IMR-90 (cell line): Measurements from ENCODE around the gene LEPROT. TPM values are rescaled to one million over a fixed set of nuclear protein-coding genes. Genes with fewer than 3 reads are reported as not detected.

Source experiments
- ATAC-seq: fragments of 200-7000 bp; cut with Tn5 transposase; 2 replicates; pipeline ENCODE4 v1.9.1; 2020; ENCODE audit warnings: low read depth, mild to moderate bottlenecking, moderate library complexity
- BruUV-seq: library from RNA; stranded (reverse); fragments of 400-500 nt; replicated peaks from 2 replicates; lab custom pipeline; 2021; lab: Mats Ljungman, UMichigan
- CTCF ChIA-PET: fragments of 300-600 bp; formaldehyde crosslinking; extraction: SDS; loops from one replicate; lab custom pipeline; 2021; ENCODE audit warnings: antibody characterized with exemption; lab: Yijun Ruan, JAX
- POLR2A ChIA-PET: fragments of 300-600 bp; sonication (Branson Sonifier 250); formaldehyde crosslinking; loops from one replicate; lab custom pipeline; 2022; ENCODE audit warnings: antibody characterized with exemption; ENCODE audit not compliant: unreplicated experiment; lab: Charles Lee
- DNase-seq: peaks from one replicate; pipeline ENCODE4 v3.0.0; 2013
- H2AFZ ChIP-seq: replicated peaks from 2 replicates; pipeline ENCODE3; 2013; ENCODE audit warnings: low read length, mild to moderate bottlenecking; ENCODE audit not compliant: poor library complexity
- H2AK5ac ChIP-seq: 2 replicates; pipeline ENCODE4 v1.6.1; 2013; ENCODE audit warnings: low read depth, low read length, inconsistent platforms
- H2AK9ac ChIP-seq: replicated peaks from 2 replicates; pipeline ENCODE3; 2013; ENCODE audit warnings: mild to moderate bottlenecking, low read depth, low read length, moderate library complexity; ENCODE audit not compliant: poor library complexity
- H2BK120ac ChIP-seq: 2 replicates; pipeline ENCODE4 v1.6.1; 2013; ENCODE audit warnings: low read depth, low read length, inconsistent platforms
- H2BK15ac ChIP-seq: 3 replicates; pipeline ENCODE4 v1.6.1; 2013; ENCODE audit warnings: low read depth, low read length, inconsistent platforms
- H2BK20ac ChIP-seq: 2 replicates; pipeline ENCODE4 v1.6.1; 2013; ENCODE audit warnings: low read depth, mild to moderate bottlenecking, inconsistent platforms, low read length, moderate library complexity
- H2BK5ac ChIP-seq: 2 replicates; pipeline ENCODE4 v1.6.1; 2013; ENCODE audit warnings: mild to moderate bottlenecking, low read depth, low read length, inconsistent platforms; ENCODE audit not compliant: poor library complexity, severe bottlenecking
- H3K14ac ChIP-seq: replicated peaks from 2 replicates; pipeline ENCODE4 v1.6.1; 2013; ENCODE audit warnings: low read depth, low read length, inconsistent platforms
- H3K18ac ChIP-seq: 2 replicates; pipeline ENCODE4 v1.6.1; 2013; ENCODE audit warnings: low read depth, low read length, control low read depth
- H3K23ac ChIP-seq: 2 replicates; pipeline ENCODE4 v1.6.1; 2013; ENCODE audit warnings: low read depth, low read length, inconsistent platforms
- H3K27ac ChIP-seq: 2 replicates; pipeline ENCODE4 v1.5.1; 2013; ENCODE audit warnings: mild to moderate bottlenecking, control low read depth, low read length; ENCODE audit not compliant: insufficient read depth
- H3K27me3 ChIP-seq: 2 replicates; pipeline ENCODE4 v1.6.1; 2013; ENCODE audit warnings: low read length; ENCODE audit not compliant: control insufficient read depth, insufficient read depth
- H3K36me3 ChIP-seq: 2 replicates; pipeline ENCODE4 v1.6.1; 2013; ENCODE audit warnings: low read length, mixed read lengths; ENCODE audit not compliant: control insufficient read depth, insufficient read depth
- H3K4ac ChIP-seq: 2 replicates; pipeline ENCODE4 v1.6.1; 2013; ENCODE audit warnings: low read depth, low read length, inconsistent platforms
- H3K4me1 ChIP-seq: 2 replicates; pipeline ENCODE4 v1.6.1; 2013; ENCODE audit warnings: low read length, mixed read lengths; ENCODE audit not compliant: control insufficient read depth, insufficient read depth
- H3K4me2 ChIP-seq: 2 replicates; pipeline ENCODE4 v1.6.1; 2013; ENCODE audit warnings: low read depth, mild to moderate bottlenecking, control low read depth, low read length, moderate library complexity
- H3K4me3 ChIP-seq: 2 replicates; pipeline ENCODE4 v1.5.1; 2013; ENCODE audit warnings: low read depth, mild to moderate bottlenecking, control low read depth, low read length, moderate library complexity; ENCODE audit not compliant: insufficient read depth
- H3K56ac ChIP-seq: 2 replicates; pipeline ENCODE4 v1.6.1; 2013; ENCODE audit warnings: low read length, inconsistent platforms; ENCODE audit not compliant: insufficient read depth; ENCODE audit errors: extremely low read depth
- H3K79me1 ChIP-seq, 2 experiments: 2 replicates each; pipeline ENCODE4 v1.6.1; 2013; ENCODE audit warnings: low read length in 2 of 2, inconsistent platforms in 1 of 2, low read depth in 1 of 2
- H3K9ac ChIP-seq: 2 replicates; pipeline ENCODE4 v1.6.1; 2013; ENCODE audit warnings: low read depth, low read length, control low read depth
- H3K9me1 ChIP-seq: 2 replicates; pipeline ENCODE4 v1.6.1; 2013; ENCODE audit warnings: low read length, inconsistent platforms; ENCODE audit not compliant: insufficient read depth
- H3K9me3 ChIP-seq: 2 replicates; pipeline ENCODE4 v1.6.1; 2013; ENCODE audit warnings: low read length; ENCODE audit not compliant: control insufficient read depth, insufficient read depth
- H4K20me1 ChIP-seq: 2 replicates; pipeline ENCODE4 v1.6.1; 2013; ENCODE audit warnings: low read length, inconsistent platforms; ENCODE audit not compliant: insufficient read depth
- H4K5ac ChIP-seq: 2 replicates; pipeline ENCODE4 v1.6.1; 2013; ENCODE audit warnings: mild to moderate bottlenecking, low read depth, low read length, control low read depth
- H4K8ac ChIP-seq, 2 experiments: 2 replicates each; pipeline ENCODE4 v1.6.1; 2013; ENCODE audit warnings: low read depth in 2 of 2, low read length in 2 of 2, control low read depth in 1 of 2, inconsistent platforms in 1 of 2
- H4K91ac ChIP-seq: 2 replicates; pipeline ENCODE4 v1.6.1; 2013; ENCODE audit warnings: low read depth, low read length, inconsistent platforms; ENCODE audit not compliant: insufficient read depth
- BHLHE40 ChIP-seq: fragments of 150-350 bp; IDR thresholded peaks from 2 replicates; pipeline ENCODE4 v1.6.1; 2016; ENCODE audit warnings: mild to moderate bottlenecking, low read depth, low read length
- CEBPB ChIP-seq: IDR thresholded peaks from 2 replicates; pipeline ENCODE4 v1.6.1; 2012; ENCODE audit warnings: low read depth, low read length, improper control_type of control experiment
- CHD1 ChIP-seq: IDR thresholded peaks from 2 replicates; pipeline ENCODE4 v1.6.1; 2012; ENCODE audit warnings: low read depth, low read length, improper control_type of control experiment
- FOS ChIP-seq: fragments of 150-350 bp; IDR thresholded peaks from 2 replicates; pipeline ENCODE4 v1.6.1; 2016; ENCODE audit warnings: low read depth, low read length
- MAFK ChIP-seq: IDR thresholded peaks from 2 replicates; pipeline ENCODE4 v1.6.1; 2012; ENCODE audit warnings: low read depth, low read length, improper control_type of control experiment
- MAZ ChIP-seq: IDR thresholded peaks from 2 replicates; pipeline ENCODE4 v1.6.1; 2012; ENCODE audit warnings: low read depth, mild to moderate bottlenecking, low read length, improper control_type of control experiment, moderate library complexity, borderline replicate concordance
- MXI1 ChIP-seq: IDR thresholded peaks from 2 replicates; pipeline ENCODE4 v1.6.1; 2012; ENCODE audit warnings: low read depth, mild to moderate bottlenecking, low read length, moderate library complexity, borderline replicate concordance
- NFE2L2 ChIP-seq: fragments of 150-350 bp; IDR thresholded peaks from 2 replicates; pipeline ENCODE4 v1.6.1; 2016; ENCODE audit warnings: low read depth, mild to moderate bottlenecking, low read length
- POLR2A ChIP-seq: IDR thresholded peaks from 2 replicates; pipeline ENCODE4 v1.6.1; 2012; ENCODE audit warnings: mild to moderate bottlenecking, low read depth, low read length
- RAD21 ChIP-seq: IDR thresholded peaks from 2 replicates; pipeline ENCODE4 v1.6.1; 2012; ENCODE audit warnings: low read length, improper control_type of control experiment
- RCOR1 ChIP-seq: IDR thresholded peaks from 2 replicates; pipeline ENCODE4 v1.6.1; 2012; ENCODE audit warnings: mild to moderate bottlenecking, low read length, improper control_type of control experiment; ENCODE audit not compliant: insufficient replicate concordance
- RFX5 ChIP-seq: IDR thresholded peaks from 2 replicates; pipeline ENCODE4 v1.8.0; 2012; ENCODE audit warnings: low read depth, mild to moderate bottlenecking, low read length, moderate library complexity
- SMC3 ChIP-seq: fragments of 150-350 bp; IDR thresholded peaks from 2 replicates; pipeline ENCODE4 v1.6.1; 2016; ENCODE audit warnings: low read depth, mild to moderate bottlenecking, antibody characterized with exemption, low read length, moderate library complexity
- WGBS, 2 experiments: methylation state at CpG; one replicate each; pipeline versions ENCODE4 v1.1.5 to v1.1.7; 2013; ENCODE audit warnings: missing lambda C conversion rate in 2 of 2; ENCODE audit not compliant: insufficient read length in 1 of 2; ENCODE audit errors: extremely low coverage in 2 of 2; 5-methylcytosine and 5-hydroxymethylcytosine counted together
- dilution Hi-C: fragments of 300-500 bp; cut with HindIII; formaldehyde crosslinking; loops from one replicate; pipeline ENCODE4 v1.14.3; 2018; ENCODE audit warnings: low sequenced_read_pairs; ENCODE audit not compliant: unreplicated experiment
- in situ Hi-C: fragments of 300-500 bp; cut with MboI; formaldehyde crosslinking; loops from 3 replicates; pipeline ENCODE4 v1.14.3; 2019; ENCODE audit warnings: low sequenced_read_pairs, inconsistent platforms, mixed read lengths
- intact Hi-C: fragments of 100-400 bp; cut with micrococcal nuclease; formaldehyde crosslinking; loops from 2 replicates; pipeline ENCODE4 v1.10.0; 2022
- polyA plus RNA-seq, 3 experiments: library from polyadenylated mRNA; depleted of rRNA; stranded (reverse); fragments of >200 nt; gene quantifications; 2 replicates each; pipeline ENCODE4 v1.2.3, GENCODE V29; 2012; ENCODE audit warnings: low replicate concordance in 1 of 3
- total RNA-seq: library from RNA; depleted of rRNA; stranded (reverse); fragments of >200 nt; gene quantifications from 2 replicates; pipeline ENCODE4 v1.2.3, GENCODE V29; 2012
- TF ChIP-seq, protein P1 (sequence below): conservative IDR thresholded peaks from 2 replicates; pipeline ENCODE4 v1.5.1; 2012; ENCODE audit warnings: mild to moderate bottlenecking, low read depth, low read length, improper control_type of control experiment
- TF ChIP-seq, protein P2 (sequence below): fragments of 150-350 bp; IDR thresholded peaks from 2 replicates; pipeline ENCODE4 v1.6.1; 2016; ENCODE audit warnings: low read depth, mild to moderate bottlenecking, low read length, moderate library complexity, borderline replicate concordance
- TF ChIP-seq, protein P3 (sequence below): fragments of 150-350 bp; IDR thresholded peaks from 2 replicates; pipeline ENCODE4 v1.6.1; 2017; ENCODE audit warnings: mild to moderate bottlenecking, antibody characterized with exemption, low read length, low read depth

The LEPROT gene
- total and polyA plus RNA-seq, 2 of the 4 experiments (the other 2 are of a cell fraction), result 21.0 to 40.2 TPM

DNA sequence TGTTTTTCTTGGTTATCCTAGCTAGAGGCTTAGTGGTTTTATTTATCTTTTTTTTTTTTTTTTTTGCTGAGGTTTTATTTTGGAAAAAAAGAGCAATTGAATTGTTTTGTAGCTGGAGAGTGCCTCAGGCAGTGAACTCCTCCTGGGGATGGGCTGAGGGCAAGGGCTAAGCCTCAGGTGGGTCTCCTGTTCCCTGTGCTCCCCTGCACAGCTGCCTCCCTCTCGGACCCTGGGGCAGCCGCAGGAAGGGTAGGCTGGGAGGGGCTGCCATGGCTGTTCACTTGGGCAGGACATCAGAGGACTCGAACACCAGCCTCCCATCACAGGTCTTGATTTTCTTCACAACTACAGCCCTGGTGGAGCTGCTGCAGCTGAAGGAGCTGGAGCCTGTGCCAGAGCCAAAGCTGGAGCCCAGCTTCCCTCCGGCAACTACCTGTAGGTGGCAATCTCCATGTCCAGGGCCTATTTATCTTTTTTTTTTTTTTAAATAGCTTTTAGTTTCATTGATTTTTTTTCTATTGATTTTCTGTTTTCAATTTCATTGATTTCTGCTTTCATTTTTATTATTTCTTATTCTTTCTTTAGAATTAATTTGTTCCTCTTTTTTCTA lies 28.9 kb downstream of the LEPROT start:
- Histone ChIP-seq H3K36me3 (no peaks in the 10 kb centered on the region), H3K9me3 (no peaks in the 10 kb centered on the region), H3K4me3 (no peak overlapping the region), H3K4ac (no peak overlapping the region), H3K9me1 (no peaks in the 10 kb centered on the region), H3K56ac (no peak overlapping the region), H3K79me1 (no peaks in the 10 kb centered on the region), H2BK5ac (no peak overlapping the region), H3K4me1 (no peaks in the 10 kb centered on the region), H2AFZ (no peak overlapping the region), H3K27me3 (no peaks in the 10 kb centered on the region), H4K91ac (no peak overlapping the region), H3K27ac (no peak overlapping the region), H2BK15ac (no peak overlapping the region), H3K18ac (no peak overlapping the region), H3K9ac (no peak overlapping the region), H3K14ac (no peak overlapping the region), H3K23ac (no peak overlapping the region), H4K8ac (no peak overlapping the region), H2BK20ac (no peak overlapping the region), H4K5ac (no peak overlapping the region), H4K20me1 (no peaks in the 10 kb centered on the region), H2AK5ac (no peak overlapping the region), H2AK9ac (no peak overlapping the region), H2BK120ac (no peak overlapping the region), H3K4me2 (no peak overlapping the region)
- ATAC-seq, result no peak
- in situ Hi-C loops (no loop called here), dilution Hi-C loops (no loop called here), intact Hi-C loops (no loop called here)
- CTCF ChIA-PET, result interaction anchor here (0.5 to 1.1 kb wide), 4 partner anchors 8 to 1625 kb away, joined by 3 to 9 read pairs (median 3); no protein-coding TSS in a partner anchor
- DNase-seq, result no peak
- no CpG with 5 or more reads among the region's 4 CpGs for WGBS, 2 experiments
- BruUV-seq, result no TSS peak
- no peak for TF ChIP-seq SMC3
- TF ChIP-seq RCOR1, result no peak
- no peak for TF ChIP-seq NFE2L2
- no peak for TF ChIP-seq MAZ
- TF ChIP-seq, protein P1, sequence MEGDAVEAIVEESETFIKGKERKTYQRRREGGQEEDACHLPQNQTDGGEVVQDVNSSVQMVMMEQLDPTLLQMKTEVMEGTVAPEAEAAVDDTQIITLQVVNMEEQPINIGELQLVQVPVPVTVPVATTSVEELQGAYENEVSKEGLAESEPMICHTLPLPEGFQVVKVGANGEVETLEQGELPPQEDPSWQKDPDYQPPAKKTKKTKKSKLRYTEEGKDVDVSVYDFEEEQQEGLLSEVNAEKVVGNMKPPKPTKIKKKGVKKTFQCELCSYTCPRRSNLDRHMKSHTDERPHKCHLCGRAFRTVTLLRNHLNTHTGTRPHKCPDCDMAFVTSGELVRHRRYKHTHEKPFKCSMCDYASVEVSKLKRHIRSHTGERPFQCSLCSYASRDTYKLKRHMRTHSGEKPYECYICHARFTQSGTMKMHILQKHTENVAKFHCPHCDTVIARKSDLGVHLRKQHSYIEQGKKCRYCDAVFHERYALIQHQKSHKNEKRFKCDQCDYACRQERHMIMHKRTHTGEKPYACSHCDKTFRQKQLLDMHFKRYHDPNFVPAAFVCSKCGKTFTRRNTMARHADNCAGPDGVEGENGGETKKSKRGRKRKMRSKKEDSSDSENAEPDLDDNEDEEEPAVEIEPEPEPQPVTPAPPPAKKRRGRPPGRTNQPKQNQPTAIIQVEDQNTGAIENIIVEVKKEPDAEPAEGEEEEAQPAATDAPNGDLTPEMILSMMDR, result no peak
- TF ChIP-seq, protein P2, sequence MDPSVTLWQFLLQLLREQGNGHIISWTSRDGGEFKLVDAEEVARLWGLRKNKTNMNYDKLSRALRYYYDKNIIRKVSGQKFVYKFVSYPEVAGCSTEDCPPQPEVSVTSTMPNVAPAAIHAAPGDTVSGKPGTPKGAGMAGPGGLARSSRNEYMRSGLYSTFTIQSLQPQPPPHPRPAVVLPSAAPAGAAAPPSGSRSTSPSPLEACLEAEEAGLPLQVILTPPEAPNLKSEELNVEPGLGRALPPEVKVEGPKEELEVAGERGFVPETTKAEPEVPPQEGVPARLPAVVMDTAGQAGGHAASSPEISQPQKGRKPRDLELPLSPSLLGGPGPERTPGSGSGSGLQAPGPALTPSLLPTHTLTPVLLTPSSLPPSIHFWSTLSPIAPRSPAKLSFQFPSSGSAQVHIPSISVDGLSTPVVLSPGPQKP, result no peak
- no peak for TF ChIP-seq POLR2A
- no peak for TF ChIP-seq RFX5
- no peak for TF ChIP-seq MXI1
- TF ChIP-seq FOS, result no peak
- TF ChIP-seq, protein P3, sequence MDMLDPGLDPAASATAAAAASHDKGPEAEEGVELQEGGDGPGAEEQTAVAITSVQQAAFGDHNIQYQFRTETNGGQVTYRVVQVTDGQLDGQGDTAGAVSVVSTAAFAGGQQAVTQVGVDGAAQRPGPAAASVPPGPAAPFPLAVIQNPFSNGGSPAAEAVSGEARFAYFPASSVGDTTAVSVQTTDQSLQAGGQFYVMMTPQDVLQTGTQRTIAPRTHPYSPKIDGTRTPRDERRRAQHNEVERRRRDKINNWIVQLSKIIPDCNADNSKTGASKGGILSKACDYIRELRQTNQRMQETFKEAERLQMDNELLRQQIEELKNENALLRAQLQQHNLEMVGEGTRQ, result no peak
- no peak for TF ChIP-seq RAD21
- TF ChIP-seq BHLHE40, result no peak
- no peak for TF ChIP-seq MAFK
- no peak for TF ChIP-seq CHD1
- TF ChIP-seq CEBPB, result no peak
- POLR2A ChIA-PET, result no interaction called here
